ENCODE data around the gene APOL3. TPM values are rescaled to one million over a fixed set of nuclear protein-coding genes. Genes with fewer than 3 reads are reported as not detected.

Gene APOL3
- total and polyA plus RNA-seq, 2 of the 13 experiments (the other 11 are each of a cell fraction or from before 2014, with no cell fraction given) = 3.8 to 5.4 TPM

DNA sequence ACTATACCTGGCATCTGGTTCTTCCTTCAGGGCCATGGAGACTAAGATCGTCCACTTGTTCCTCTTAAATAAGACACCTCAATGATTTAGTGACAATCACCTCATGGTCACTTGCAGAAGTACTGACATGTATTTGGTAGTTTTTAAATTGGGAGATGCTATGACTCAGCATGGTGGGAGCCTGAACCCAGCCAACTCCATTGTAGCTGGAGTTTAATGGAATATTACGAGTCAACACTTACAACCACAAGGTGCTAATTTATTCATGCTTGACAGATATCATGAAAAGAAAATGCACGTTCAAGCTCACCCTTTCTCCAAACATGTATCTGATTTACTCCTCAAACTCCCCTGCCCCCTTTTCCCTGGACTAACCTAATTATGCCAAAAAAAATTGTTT, 16.6 kb upstream of the APOL3 start (continued):
- TF ChIP-seq, protein P1, sequence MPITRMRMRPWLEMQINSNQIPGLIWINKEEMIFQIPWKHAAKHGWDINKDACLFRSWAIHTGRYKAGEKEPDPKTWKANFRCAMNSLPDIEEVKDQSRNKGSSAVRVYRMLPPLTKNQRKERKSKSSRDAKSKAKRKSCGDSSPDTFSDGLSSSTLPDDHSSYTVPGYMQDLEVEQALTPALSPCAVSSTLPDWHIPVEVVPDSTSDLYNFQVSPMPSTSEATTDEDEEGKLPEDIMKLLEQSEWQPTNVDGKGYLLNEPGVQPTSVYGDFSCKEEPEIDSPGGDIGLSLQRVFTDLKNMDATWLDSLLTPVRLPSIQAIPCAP (CRISPR knock-in tag; IDR thresholded peaks at IDR 0.05; ENCODE audit: low read depth) = no peak
- no peak for TF ChIP-seq PHF21A (CRISPR knock-in tag; IDR thresholded peaks at IDR 0.05)
- TF ChIP-seq, protein P2, sequence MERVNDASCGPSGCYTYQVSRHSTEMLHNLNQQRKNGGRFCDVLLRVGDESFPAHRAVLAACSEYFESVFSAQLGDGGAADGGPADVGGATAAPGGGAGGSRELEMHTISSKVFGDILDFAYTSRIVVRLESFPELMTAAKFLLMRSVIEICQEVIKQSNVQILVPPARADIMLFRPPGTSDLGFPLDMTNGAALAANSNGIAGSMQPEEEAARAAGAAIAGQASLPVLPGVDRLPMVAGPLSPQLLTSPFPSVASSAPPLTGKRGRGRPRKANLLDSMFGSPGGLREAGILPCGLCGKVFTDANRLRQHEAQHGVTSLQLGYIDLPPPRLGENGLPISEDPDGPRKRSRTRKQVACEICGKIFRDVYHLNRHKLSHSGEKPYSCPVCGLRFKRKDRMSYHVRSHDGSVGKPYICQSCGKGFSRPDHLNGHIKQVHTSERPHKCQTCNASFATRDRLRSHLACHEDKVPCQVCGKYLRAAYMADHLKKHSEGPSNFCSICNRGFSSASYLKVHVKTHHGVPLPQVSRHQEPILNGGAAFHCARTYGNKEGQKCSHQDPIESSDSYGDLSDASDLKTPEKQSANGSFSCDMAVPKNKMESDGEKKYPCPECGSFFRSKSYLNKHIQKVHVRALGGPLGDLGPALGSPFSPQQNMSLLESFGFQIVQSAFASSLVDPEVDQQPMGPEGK (CRISPR knock-in tag; IDR thresholded peaks at IDR 0.05) = no peak
- no peak for TF ChIP-seq BRCA1 (CRISPR knock-in tag; IDR thresholded peaks at IDR 0.05)
- no peak for TF ChIP-seq ZNF17 (CRISPR knock-in tag; IDR thresholded peaks at IDR 0.05)

DNA sequence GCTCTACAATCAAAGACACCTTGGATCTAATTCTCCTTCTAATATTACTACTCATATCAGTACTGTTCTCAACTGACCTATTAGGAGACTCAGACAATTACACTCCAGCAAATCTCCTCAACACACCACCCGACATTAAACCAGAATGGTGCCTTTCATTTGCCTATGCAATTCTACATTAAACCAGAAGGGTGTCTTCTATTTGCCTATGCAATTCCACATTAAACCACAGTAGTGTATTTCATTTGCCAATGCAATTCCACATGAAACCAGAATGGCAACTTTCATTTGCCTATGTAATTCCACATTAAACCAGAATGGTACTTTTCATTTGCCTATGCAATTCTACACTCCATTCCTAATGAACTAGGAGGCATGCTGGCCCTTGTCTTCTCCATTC, 15.3 kb upstream of the APOL3 start:
- in situ Hi-C loops (cut with HindIII; ENCODE audit: extremely low pct_ligation_motif_present, low pct_unique_long_range_greater_than_20kb) (no loop called here), intact Hi-C loops (cut with micrococcal nuclease; ENCODE audit: unreplicated experiment) (no loop called here)
- Histone ChIP-seq H3K27ac (ENCODE audit: extremely low read length, insufficient read depth, low read length) (no peak overlapping the region), H4K20me1 (ENCODE audit: insufficient read depth, low read length) (no peaks in the 10 kb centered on the region), H3K4me2 (ENCODE audit: low read depth, low read length) (no peak overlapping the region), H2AFZ (ENCODE audit: low read length) (no peak overlapping the region), H3K9me3 (ENCODE audit: low read length) (no peaks in the 10 kb centered on the region), H3K4me3 (replicated peaks in 1 of 3; ENCODE audit: insufficient read depth in 1 of 3, low read depth in 2 of 3, low read length in 3 of 3) (no peak overlapping the region), H3K4me1 (ENCODE audit: insufficient read depth, low read length) (no peaks in the 10 kb centered on the region), H3K27me3 (ENCODE audit: control insufficient read depth in 1 of 2, insufficient read depth in 2 of 2, low read length in 2 of 2) (no peaks in the 10 kb centered on the region), H3K79me2 (ENCODE audit: insufficient read depth, low read length) (no peaks in the 10 kb centered on the region), H3K36me3 (replicated peaks in 1 of 2; ENCODE audit: control insufficient read depth in 1 of 2, insufficient read depth in 2 of 2, low read length in 2 of 2) (no peaks in the 10 kb centered on the region), H3K9ac (ENCODE audit: insufficient read depth, low read depth, low read length) (no peak overlapping the region)
- CTCF ChIA-PET (ENCODE audit: low intra/inter-chr PET ratio, low total read pairs) = no interaction called here
- FAIRE-seq = no peak
- 0% methylated on average over 1 of the region's 1 CpG for WGBS (ENCODE audit: low lambda C conversion rate)
- TF ChIP-seq, protein P3, sequence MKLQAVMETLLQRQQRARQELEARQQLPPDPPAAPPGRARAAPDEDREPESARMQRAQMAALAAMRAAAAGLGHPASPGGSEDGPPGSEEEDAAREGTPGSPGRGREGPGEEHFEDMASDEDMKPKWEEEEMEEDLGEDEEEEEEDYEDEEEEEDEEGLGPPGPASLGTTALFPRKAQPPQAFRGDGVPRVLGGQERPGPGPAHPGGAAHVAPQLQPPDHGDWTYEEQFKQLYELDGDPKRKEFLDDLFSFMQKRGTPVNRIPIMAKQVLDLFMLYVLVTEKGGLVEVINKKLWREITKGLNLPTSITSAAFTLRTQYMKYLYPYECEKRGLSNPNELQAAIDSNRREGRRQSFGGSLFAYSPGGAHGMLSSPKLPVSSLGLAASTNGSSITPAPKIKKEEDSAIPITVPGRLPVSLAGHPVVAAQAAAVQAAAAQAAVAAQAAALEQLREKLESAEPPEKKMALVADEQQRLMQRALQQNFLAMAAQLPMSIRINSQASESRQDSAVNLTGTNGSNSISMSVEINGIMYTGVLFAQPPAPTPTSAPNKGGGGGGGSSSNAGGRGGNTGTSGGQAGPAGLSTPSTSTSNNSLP (IDR thresholded peaks at IDR 0.05; ENCODE audit: low read depth, low read length) = peak; percentile 100
- no peak for TF ChIP-seq TGIF2 (CRISPR knock-in tag; IDR thresholded peaks at IDR 0.05)
- ATAC-seq = no peak
- no peak for DNase-seq (ENCODE audit: low spot score)
- POLR2A ChIA-PET = no interaction called here
- BruUV-seq (replicated peaks) = no TSS peak

Data from HepG2 (cell line).